ENCODE data around the gene TUBGCP3. TPM values are rescaled to one million over a fixed set of nuclear protein-coding genes. Genes with fewer than 3 reads are reported as not detected.
A peak's percentile ranks its signal among the peaks of the same experiment; 100 is the strongest.

Gene TUBGCP3
- total and polyA plus RNA-seq, 9 of the 15 experiments (the other 6 are each of a cell fraction or from before 2014, with no cell fraction given), result 3.0 to 24.8 (median 15.2) TPM

GRCh38 chr13:112587764-112588489 lies at the start of gene TUBGCP3 (continued):
- peak; percentile 93 for TF ChIP-seq NCOA1 (IDR thresholded peaks at IDR 0.05; ENCODE audit: low read depth)
- TF ChIP-seq ZKSCAN3 (CRISPR knock-in tag; IDR thresholded peaks at IDR 0.05), result no peak
- TF ChIP-seq ZHX1 (conservative IDR thresholded peaks at IDR 0.05; ENCODE audit: low read length), result no peak; the same call in 1 of the 2 replicates
- no peak for TF ChIP-seq BDP1 (IDR thresholded peaks at IDR 0.05; ENCODE audit: insufficient read depth, insufficient read length)
- no peak for TF ChIP-seq ZBTB7A (IDR thresholded peaks at IDR 0.05; ENCODE audit: borderline replicate concordance, control insufficient read depth, low read depth, low read length)
- TF ChIP-seq TGIF2 (CRISPR knock-in tag; IDR thresholded peaks at IDR 0.05), result no peak; the same call in 1 of the 2 replicates
- no peak for TF ChIP-seq BRCA1 (IDR thresholded peaks at IDR 0.05)
- TF ChIP-seq BRCA1 (CRISPR knock-in tag; IDR thresholded peaks at IDR 0.05), result 0 out of 2 replicates have a peak, but pooled peaks have one; percentile 50
- TF ChIP-seq ILK (tag; IDR thresholded peaks at IDR 0.05; ENCODE audit: borderline replicate concordance, low read depth), result no peak
- no peak; the same call in 1 of the 2 replicates for TF ChIP-seq ZNF239 (CRISPR knock-in tag; IDR thresholded peaks at IDR 0.05)
- no peak for TF ChIP-seq MAFK (IDR thresholded peaks at IDR 0.05; ENCODE audit: low read length)
- peak in 1 of 2 experiments; percentile 87; a peak in 2 of 4 replicates for TF ChIP-seq BCLAF1 (IDR thresholded peaks at IDR 0.05; ENCODE audit: borderline replicate concordance in 1 of 2, control insufficient read depth in 1 of 2, low read depth in 2 of 2, low read length in 1 of 2)
- TF ChIP-seq ZNF253 (CRISPR knock-in tag; conservative IDR thresholded peaks at IDR 0.05), result no peak
- TF ChIP-seq ZBTB9 (CRISPR knock-in tag; IDR thresholded peaks at IDR 0.05), result no peak
- no peak for TF ChIP-seq NCOA4 (IDR thresholded peaks at IDR 0.05; ENCODE audit: partially characterized antibody)
- no peak for TF ChIP-seq KAT2B (IDR thresholded peaks at IDR 0.05; ENCODE audit: low read depth, low read length)
- no peak for TF ChIP-seq ZNF23 (CRISPR knock-in tag; IDR thresholded peaks at IDR 0.05)
- TF ChIP-seq ZNF143 (CRISPR knock-in tag; IDR thresholded peaks at IDR 0.05), result peak; percentile 83
- no peak for TF ChIP-seq KDM1A (IDR thresholded peaks at IDR 0.05)
- no peak for TF ChIP-seq KLF13 (tag; IDR thresholded peaks at IDR 0.05; ENCODE audit: borderline replicate concordance, low read depth)
